ENCODE measurements around the gene SLC9A8.

DNA sequence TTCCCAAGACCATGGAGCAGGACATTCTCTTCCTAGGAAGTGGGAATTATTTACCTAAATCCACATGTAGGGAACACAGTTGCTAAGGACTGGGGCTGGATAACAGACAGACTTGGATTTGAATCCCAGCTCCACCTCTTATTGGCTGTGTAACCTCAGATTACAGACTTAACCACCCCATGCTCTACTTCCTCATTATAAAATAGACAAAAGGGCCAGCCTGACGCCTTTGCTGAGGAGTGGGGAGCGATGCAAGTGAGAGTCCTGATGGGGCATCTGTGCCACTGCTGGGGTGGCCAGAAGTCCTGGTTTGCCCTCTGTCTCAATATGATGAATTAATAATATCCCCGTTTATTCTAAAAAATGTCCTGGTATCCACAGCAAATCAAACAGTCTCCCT lies 55.9 kb downstream of the SLC9A8 start:
- TF ChIP-seq, protein P1, sequence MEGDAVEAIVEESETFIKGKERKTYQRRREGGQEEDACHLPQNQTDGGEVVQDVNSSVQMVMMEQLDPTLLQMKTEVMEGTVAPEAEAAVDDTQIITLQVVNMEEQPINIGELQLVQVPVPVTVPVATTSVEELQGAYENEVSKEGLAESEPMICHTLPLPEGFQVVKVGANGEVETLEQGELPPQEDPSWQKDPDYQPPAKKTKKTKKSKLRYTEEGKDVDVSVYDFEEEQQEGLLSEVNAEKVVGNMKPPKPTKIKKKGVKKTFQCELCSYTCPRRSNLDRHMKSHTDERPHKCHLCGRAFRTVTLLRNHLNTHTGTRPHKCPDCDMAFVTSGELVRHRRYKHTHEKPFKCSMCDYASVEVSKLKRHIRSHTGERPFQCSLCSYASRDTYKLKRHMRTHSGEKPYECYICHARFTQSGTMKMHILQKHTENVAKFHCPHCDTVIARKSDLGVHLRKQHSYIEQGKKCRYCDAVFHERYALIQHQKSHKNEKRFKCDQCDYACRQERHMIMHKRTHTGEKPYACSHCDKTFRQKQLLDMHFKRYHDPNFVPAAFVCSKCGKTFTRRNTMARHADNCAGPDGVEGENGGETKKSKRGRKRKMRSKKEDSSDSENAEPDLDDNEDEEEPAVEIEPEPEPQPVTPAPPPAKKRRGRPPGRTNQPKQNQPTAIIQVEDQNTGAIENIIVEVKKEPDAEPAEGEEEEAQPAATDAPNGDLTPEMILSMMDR (IDR thresholded peaks at IDR 0.05; ENCODE audit: borderline replicate concordance, extremely low read depth, low read length, poor library complexity, severe bottlenecking): no peak
- no peak for TF ChIP-seq EZH2 (IDR thresholded peaks at IDR 0.05; ENCODE audit: borderline replicate concordance, low read depth, low read length, severe bottlenecking)
